HG02759 (cell line): Measurements from ENCODE around the gene PRAMEF8.
"Not testable (repeated sequence)": the region's sequence is repeated elsewhere in the genome, so short reads cannot be mapped to it uniquely, and the experiment has no call there.

ENCODE experiments used
- ATAC-seq: cut with Tn5 transposase; IDR thresholded peaks from one replicate; pipeline ENCODE4 v1.9.1; 2021; ENCODE audit warnings: mild to moderate bottlenecking, moderate library complexity; ENCODE audit not compliant: unreplicated experiment

PRAMEF8 gene

GRCh38 chr1:13285037-13285436 is at the start of gene PRAMEF8:
TSS of gene PRAMEF8 (minus strand) at chr1:13285137. CDS start at chr1:13284091, 1,046 bp downstream.
- not testable (repeated sequence) for ATAC-seq

- ATAC-seq: not testable (repeated sequence)
Measured at GRCh38 chr1:13315281-13315680, 30.3 kb upstream of the PRAMEF8 start, which contains the start of gene PRAMEF15. TSS of gene PRAMEF15 (plus strand) at chr1:13315581. CDS start at chr1:13318408, 2,827 bp downstream.

- not testable (repeated sequence) for ATAC-seq
Measured at GRCh38 chr1:13303239-13303638, 18.3 kb upstream of the PRAMEF8 start, which contains the start of gene PRAMEF33. TSS of gene PRAMEF33 (plus strand) at chr1:13303539. CDS start at chr1:13305955, 2,416 bp downstream.

GRCh38 chr1:13302197-13302596 is 17.3 kb upstream of the PRAMEF8 start:
- ATAC-seq: not testable (repeated sequence)

- ATAC-seq: not testable (repeated sequence)
Measured at GRCh38 chr1:13298699-13299098, 13.8 kb upstream of the PRAMEF8 start.

- ATAC-seq: not testable (repeated sequence)
Measured at GRCh38 chr1:13297216-13297931, 12.4 kb upstream of the PRAMEF8 start.

- not testable (repeated sequence) for ATAC-seq
Measured at GRCh38 chr1:13289030-13289429, 4.1 kb upstream of the PRAMEF8 start.

- ATAC-seq: not testable (repeated sequence)
Measured at GRCh38 chr1:13279617-13280016, 5.3 kb downstream of the PRAMEF8 start.

GRCh38 chr1:13277016-13277415 is 7.9 kb downstream of the PRAMEF8 start:
- ATAC-seq: not testable (repeated sequence)

GRCh38 chr1:13265124-13265523 is 19.8 kb downstream of the PRAMEF8 start:
- not testable (repeated sequence) for ATAC-seq

GRCh38 chr1:13253898-13254297 is 31.0 kb downstream of the PRAMEF8 start, which contains the start of gene PRAMEF5:
TSS of gene PRAMEF5 (plus strand) at chr1:13254198. CDS start at chr1:13259269, 5,071 bp downstream.
- not testable (repeated sequence) for ATAC-seq

- ATAC-seq: not testable (repeated sequence)
Measured at GRCh38 chr1:13247122-13247521, 37.8 kb downstream of the PRAMEF8 start.

- not testable (repeated sequence) for ATAC-seq
Measured at GRCh38 chr1:13246554-13246871, 38.4 kb downstream of the PRAMEF8 start.

GRCh38 chr1:13245841-13246553 is 38.9 kb downstream of the PRAMEF8 start:
- not testable (repeated sequence) for ATAC-seq

GRCh38 chr1:13243536-13244263 is 41.2 kb downstream of the PRAMEF8 start:
- not testable (repeated sequence) for ATAC-seq

GRCh38 chr1:13239633-13240032 is 45.3 kb downstream of the PRAMEF8 start:
- not testable (repeated sequence) for ATAC-seq

GRCh38 chr1:13237572-13237971 is 47.4 kb downstream of the PRAMEF8 start:
- not testable (repeated sequence) for ATAC-seq

GRCh38 chr1:13234057-13234456 is 50.9 kb downstream of the PRAMEF8 start:
- not testable (repeated sequence) for ATAC-seq

GRCh38 chr1:13232056-13232455 is 52.9 kb downstream of the PRAMEF8 start:
- ATAC-seq: not testable (repeated sequence)
